NT2/D1 (cell line): ENCODE results near the gene ADAMTSL1.

Source experiments
- SUZ12 ChIP-seq: IDR thresholded peaks from 2 replicates; pipeline ENCODE4 v1.6.1; 2011; ENCODE audit not compliant: insufficient read length, insufficient read depth; ENCODE audit errors: extremely low read depth
- YY1 ChIP-seq: IDR thresholded peaks from 2 replicates; pipeline ENCODE4 v1.6.1; 2011; ENCODE audit not compliant: insufficient read length, insufficient read depth

GRCh38 chr9:18472435-18472834 is 1.5 kb upstream of the ADAMTSL1 start:
- TF ChIP-seq YY1 (no peak), SUZ12 (no peak)
